ENCODE measurements around the gene UBXN11.

DNA sequence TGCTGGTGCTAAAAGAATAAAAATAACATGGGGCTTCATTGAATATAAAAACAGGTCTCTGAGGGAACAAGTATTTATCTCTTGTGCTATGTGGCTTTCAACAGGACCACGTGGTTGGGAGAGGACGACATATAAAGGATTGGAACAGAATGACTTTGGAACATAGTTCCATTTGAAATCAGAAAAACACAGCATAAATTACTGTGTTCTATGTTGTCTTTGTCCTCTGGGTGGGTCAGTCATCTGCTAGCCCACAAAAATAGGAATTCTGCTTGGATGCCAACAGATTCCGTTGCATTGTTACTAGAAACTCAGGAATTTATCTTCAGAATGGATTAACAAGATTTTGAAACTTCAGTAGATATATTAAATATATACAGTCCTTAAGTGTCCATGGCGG, 66.5 kb downstream of the UBXN11 start:
- TF ChIP-seq SIN3A (IDR thresholded peaks at IDR 0.05; ENCODE audit: borderline replicate concordance, insufficient read depth, low read length) = no peak
- no peak for TF ChIP-seq POLR2AphosphoS5 (IDR thresholded peaks at IDR 0.05; ENCODE audit: low read depth, low read length)

Measured in PFSK-1 (cell line).